ENCODE measurements around the gene ZNF80. TPM values are rescaled to one million over a fixed set of nuclear protein-coding genes. Genes with fewer than 3 reads are reported as not detected.
"Not testable (repeated sequence)": the region's sequence is repeated elsewhere in the genome, so short reads cannot be mapped to it uniquely, and the experiment has no call there.

ZNF80 gene
- total RNA-seq, 1 donor from 2014 or later = not detected

DNA sequence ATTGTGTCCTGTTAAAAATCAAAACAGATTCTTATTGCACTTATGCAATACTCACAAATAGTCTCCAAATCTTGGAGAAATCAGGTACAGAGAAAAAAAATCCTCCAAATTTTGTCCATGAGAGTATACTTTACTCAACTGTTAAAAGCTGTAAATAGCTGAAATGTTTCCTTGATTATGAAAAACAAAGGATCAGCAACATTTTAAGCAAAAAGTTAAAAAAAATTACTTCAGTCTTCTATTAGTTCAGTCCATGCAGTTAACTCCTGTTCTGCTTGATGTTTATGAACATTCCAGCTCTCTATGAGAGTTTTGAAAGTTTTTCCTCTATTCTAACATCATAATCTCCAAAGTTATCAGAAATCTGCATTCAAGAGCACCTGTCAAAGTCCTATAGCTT lies 22.8 kb upstream of the ZNF80 start:
- TF ChIP-seq, protein P1, sequence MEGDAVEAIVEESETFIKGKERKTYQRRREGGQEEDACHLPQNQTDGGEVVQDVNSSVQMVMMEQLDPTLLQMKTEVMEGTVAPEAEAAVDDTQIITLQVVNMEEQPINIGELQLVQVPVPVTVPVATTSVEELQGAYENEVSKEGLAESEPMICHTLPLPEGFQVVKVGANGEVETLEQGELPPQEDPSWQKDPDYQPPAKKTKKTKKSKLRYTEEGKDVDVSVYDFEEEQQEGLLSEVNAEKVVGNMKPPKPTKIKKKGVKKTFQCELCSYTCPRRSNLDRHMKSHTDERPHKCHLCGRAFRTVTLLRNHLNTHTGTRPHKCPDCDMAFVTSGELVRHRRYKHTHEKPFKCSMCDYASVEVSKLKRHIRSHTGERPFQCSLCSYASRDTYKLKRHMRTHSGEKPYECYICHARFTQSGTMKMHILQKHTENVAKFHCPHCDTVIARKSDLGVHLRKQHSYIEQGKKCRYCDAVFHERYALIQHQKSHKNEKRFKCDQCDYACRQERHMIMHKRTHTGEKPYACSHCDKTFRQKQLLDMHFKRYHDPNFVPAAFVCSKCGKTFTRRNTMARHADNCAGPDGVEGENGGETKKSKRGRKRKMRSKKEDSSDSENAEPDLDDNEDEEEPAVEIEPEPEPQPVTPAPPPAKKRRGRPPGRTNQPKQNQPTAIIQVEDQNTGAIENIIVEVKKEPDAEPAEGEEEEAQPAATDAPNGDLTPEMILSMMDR (conservative IDR thresholded peaks at IDR 0.05; ENCODE audit: low read depth, low read length) = no peak
- no peak overlapping the region for H3K4me3 ChIP-seq (ENCODE audit: low read depth, low read length)
- no peak for DNase-seq (ENCODE audit: low read depth)

DNA sequence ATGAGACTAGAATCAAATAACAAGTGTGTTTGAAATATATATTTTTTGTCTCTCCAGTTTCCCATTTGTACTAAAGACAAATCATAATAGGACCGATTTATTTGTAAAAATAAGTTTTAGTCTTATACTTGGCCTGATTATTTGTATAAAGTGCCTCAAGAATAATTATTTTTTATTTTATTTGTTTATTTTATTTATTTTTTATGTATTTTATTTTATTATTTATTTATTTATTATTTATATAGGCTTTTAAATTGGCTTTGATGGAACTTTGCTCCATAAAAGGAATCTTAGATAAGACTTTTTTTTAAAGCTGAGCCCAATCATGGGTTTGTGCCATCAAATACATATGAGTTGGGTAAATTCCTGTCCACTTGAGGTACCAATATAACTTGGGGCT lies 22.2 kb upstream of the ZNF80 start:
- no peak for DNase-seq (ENCODE audit: low read depth)
- H3K4me3 ChIP-seq (ENCODE audit: low read depth, low read length) = no peak overlapping the region
- TF ChIP-seq, protein P1 (conservative IDR thresholded peaks at IDR 0.05; ENCODE audit: low read depth, low read length) = no peak

DNA sequence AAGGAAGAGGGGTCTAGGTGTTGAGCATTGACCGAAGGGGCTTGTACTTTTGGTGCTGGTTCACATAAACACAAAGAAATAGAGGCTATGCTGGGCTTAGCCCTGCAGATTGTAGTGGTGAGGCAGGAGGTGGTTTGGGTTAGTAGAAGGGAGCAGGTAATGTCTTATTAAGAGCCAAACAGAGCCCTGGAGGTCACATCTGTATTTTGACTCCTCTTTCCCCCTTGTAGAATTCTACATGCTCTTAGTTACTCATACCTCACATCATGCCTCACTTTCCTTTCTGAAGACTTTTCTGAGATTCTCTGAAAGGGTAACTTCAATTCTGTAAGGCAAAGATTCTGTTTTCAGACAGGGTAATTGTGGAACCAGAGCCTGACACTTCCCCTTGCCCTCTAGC lies 16.1 kb upstream of the ZNF80 start:
- no peak overlapping the region for H3K4me3 ChIP-seq (ENCODE audit: low read depth, low read length)

DNA sequence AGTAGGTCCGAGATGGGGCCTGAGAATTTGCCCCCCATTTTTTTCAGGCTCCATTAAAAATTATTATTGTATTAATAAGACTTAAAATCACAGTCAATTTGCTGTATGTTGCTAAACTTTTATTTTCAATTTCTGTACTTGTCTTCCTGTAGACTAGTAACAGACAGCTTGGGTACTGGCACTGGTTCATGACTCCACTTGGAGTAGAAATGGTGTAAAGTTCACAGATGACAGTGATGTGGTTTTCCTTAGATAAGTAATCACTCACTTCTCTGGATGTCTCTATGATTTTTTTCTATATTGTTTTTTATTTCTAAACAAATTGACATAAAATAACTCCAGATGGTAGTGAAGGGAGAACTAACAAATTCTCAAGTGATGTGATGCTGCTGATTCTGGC lies 15.6 kb upstream of the ZNF80 start:
- no peak for DNase-seq (ENCODE audit: low read depth)

More for the DNA sequence above, 16.1 kb upstream of the ZNF80 start:
- no peak for DNase-seq (ENCODE audit: low read depth)
- TF ChIP-seq, protein P1 (conservative IDR thresholded peaks at IDR 0.05; ENCODE audit: low read depth, low read length) = no peak

DNA sequence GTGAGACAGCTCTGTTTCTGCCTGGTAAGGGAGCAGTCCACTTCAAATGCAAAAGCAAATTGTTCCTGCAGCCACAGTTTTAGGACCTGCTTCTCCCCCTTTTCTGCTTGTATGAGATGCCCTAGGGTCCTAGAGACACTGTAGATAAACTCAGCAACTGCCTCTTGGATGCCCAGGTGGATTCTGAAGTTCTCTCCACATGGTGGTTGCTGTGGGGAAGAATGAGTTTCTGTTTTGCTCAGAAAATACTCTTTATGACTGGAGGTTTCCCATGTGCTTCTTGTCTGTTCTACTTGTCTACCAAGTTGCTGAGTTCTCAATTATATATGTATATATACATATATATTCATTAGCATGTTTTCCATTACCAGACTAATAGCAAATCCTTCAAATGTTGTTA lies 5.6 kb upstream of the ZNF80 start:
- no peak overlapping the region for H3K4me3 ChIP-seq (ENCODE audit: low read depth, low read length)
- no peak for DNase-seq (ENCODE audit: low read depth)
- TF ChIP-seq, protein P1 (conservative IDR thresholded peaks at IDR 0.05; ENCODE audit: low read depth, low read length) = no peak

More for the DNA sequence above, 15.6 kb upstream of the ZNF80 start:
- no peak overlapping the region for H3K4me3 ChIP-seq (ENCODE audit: low read depth, low read length)
- TF ChIP-seq, protein P1 (conservative IDR thresholded peaks at IDR 0.05; ENCODE audit: low read depth, low read length) = no peak

DNA sequence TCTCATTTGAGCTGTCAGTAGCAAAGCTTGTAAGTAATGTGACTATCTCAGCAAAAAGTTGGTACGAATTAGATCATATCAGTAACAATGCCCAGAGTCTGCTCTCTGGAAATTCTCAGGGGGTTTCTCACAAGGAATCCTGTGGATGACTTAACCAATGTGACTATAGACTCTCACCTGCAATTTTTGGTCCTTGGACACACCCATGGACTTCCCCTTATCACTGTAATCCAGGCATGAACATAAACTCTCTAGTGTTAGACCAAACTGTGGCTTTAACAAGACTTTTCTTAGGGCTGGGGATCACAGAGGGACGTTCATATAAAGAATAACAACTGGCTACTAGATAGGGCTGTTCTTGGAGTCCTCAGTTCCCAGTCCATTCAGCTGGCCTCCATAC lies 3.9 kb upstream of the ZNF80 start:
- TF ChIP-seq, protein P1 (conservative IDR thresholded peaks at IDR 0.05; ENCODE audit: low read depth, low read length) = no peak
- DNase-seq (ENCODE audit: low read depth) = no peak
- no peak overlapping the region for H3K4me3 ChIP-seq (ENCODE audit: low read depth, low read length)

DNA sequence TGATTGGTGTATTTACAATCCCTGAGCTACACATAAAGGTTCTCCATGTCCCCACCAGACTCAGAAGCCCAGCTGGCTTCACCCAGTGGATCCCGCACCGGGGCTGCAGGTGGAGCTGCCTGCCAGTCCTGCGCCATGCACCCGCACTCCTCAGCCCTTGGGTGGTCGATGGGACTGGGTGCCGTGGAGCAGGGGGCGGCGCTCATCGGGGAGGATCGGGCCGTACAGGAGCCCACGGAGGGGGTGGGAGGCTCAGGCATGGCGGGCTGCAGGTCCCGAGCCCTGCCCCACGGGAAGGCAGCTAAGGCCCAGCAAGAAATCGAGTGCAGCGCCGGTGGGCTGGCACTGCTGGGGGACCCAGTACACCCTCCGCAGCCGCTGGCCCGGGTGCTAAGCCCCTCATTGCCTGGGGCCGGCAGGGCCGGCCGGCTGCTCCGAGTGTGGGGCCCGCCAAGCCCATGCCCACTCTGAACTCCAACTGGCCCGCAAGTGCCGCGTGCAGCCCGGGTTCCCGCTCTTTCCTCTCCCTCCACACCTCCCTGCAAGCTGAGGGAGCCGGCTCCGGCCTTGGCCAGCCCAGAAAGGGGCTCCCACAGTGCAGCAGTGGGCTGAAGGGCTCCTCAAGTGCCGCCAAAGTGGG lies 888 bp upstream of the ZNF80 start:
- not testable (repeated sequence) for DNase-seq (ENCODE audit: low read depth); H3K4me3 ChIP-seq (ENCODE audit: low read depth, low read length)
